SH-SY5Y (cell line): ENCODE data around the gene SEMG2.

Experiments used
- GATA2 ChIP-seq: IDR thresholded peaks from 2 replicates; pipeline ENCODE4 v1.6.1; 2011; ENCODE audit warnings: mild to moderate bottlenecking, low read depth, low read length
- GATA3 ChIP-seq: IDR thresholded peaks from 2 replicates; pipeline ENCODE4 v1.6.1; 2011; ENCODE audit warnings: low read depth, mild to moderate bottlenecking, low read length, moderate library complexity

GRCh38 chr20:45257161-45257560 lies 36.0 kb downstream of the SEMG2 start:
- TF ChIP-seq GATA3 (no peak), GATA2 (no peak)
